ENCODE results near the gene ADAMTSL5. TPM values are rescaled to one million over a fixed set of nuclear protein-coding genes. Genes with fewer than 3 reads are reported as not detected.

Gene ADAMTSL5
- total and polyA plus RNA-seq, 2 of the 13 experiments (the other 11 are each of a cell fraction or from before 2014, with no cell fraction given), result 0.60 to 2.7 TPM

DNA sequence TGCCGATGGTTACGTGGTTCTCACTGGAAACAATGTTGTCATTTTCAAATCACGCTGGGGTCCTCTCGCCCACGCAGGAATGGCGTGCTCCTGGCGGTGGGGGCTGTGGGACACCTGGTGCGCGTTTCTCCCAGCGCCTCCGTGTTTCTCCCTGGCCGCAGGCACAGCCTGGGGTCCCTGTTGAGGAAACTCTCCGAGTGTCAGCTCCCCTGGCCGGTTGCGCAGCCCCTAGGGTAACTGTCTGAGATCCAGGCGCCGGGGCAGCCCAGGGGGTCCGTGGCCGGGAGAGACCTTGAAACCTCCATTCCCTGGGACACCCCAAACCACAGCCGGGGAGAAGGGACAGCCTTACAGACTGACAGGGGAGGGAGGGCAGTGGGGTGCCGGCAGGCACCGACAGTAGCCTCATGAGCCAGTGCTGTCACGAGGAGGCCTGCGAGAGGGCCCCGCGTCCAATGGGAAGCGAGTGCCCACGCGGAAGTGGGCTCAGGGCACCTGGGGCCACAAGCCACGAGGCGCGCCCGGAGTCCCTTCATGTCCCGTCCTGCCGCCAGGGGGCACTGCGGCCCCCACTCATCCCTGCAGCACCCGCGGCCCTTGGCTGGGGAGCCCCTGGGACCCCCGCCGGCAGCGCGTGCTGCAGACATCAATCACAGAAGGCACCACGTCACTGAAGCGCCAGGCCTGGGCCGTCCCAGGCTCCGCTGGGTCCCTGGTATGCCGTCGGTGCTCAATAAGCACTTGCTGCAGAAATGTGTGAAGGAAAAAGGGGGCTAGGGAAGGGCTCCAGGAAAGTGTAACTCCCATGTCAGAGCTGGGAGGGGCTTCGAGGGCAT lies 9.5 kb downstream of the ADAMTSL5 start (continued):
- no peak for TF ChIP-seq POLR2G (IDR thresholded peaks at IDR 0.05; ENCODE audit: low read depth, low read length)
- no peak for TF ChIP-seq HNRNPH1 (optimal IDR thresholded peaks at IDR 0.05; ENCODE audit: low read depth, low read length)
- TF ChIP-seq ZNF292 (CRISPR knock-in tag; IDR thresholded peaks at IDR 0.05; ENCODE audit: borderline replicate concordance, low read depth), result no peak
- TF ChIP-seq FOXO1 (CRISPR knock-in tag; IDR thresholded peaks at IDR 0.05), result 0 out of 2 replicates have a peak, but pooled peaks have one; percentile 45
- TF ChIP-seq RFX5 (IDR thresholded peaks at IDR 0.05; ENCODE audit: low read depth, low read length), result no peak
- TF ChIP-seq, protein P1, sequence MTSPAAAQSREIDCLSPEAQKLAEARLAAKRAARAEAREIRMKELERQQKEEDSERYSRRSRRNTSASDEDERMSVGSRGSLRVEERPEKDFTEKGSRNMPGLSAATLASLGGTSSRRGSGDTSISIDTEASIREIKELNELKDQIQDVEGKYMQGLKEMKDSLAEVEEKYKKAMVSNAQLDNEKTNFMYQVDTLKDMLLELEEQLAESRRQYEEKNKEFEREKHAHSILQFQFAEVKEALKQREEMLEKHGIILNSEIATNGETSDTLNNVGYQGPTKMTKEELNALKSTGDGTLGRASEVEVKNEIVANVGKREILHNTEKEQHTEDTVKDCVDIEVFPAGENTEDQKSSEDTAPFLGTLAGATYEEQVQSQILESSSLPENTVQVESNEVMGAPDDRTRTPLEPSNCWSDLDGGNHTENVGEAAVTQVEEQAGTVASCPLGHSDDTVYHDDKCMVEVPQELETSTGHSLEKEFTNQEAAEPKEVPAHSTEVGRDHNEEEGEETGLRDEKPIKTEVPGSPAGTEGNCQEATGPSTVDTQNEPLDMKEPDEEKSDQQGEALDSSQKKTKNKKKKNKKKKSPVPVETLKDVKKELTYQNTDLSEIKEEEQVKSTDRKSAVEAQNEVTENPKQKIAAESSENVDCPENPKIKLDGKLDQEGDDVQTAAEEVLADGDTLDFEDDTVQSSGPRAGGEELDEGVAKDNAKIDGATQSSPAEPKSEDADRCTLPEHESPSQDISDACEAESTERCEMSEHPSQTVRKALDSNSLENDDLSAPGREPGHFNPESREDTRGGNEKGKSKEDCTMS (CRISPR knock-in tag; conservative IDR thresholded peaks at IDR 0.05), result no peak
- no peak for TF ChIP-seq PRMT3 (CRISPR knock-in tag; IDR thresholded peaks at IDR 0.05; ENCODE audit: borderline replicate concordance, low read depth)
- TF ChIP-seq, protein P2, sequence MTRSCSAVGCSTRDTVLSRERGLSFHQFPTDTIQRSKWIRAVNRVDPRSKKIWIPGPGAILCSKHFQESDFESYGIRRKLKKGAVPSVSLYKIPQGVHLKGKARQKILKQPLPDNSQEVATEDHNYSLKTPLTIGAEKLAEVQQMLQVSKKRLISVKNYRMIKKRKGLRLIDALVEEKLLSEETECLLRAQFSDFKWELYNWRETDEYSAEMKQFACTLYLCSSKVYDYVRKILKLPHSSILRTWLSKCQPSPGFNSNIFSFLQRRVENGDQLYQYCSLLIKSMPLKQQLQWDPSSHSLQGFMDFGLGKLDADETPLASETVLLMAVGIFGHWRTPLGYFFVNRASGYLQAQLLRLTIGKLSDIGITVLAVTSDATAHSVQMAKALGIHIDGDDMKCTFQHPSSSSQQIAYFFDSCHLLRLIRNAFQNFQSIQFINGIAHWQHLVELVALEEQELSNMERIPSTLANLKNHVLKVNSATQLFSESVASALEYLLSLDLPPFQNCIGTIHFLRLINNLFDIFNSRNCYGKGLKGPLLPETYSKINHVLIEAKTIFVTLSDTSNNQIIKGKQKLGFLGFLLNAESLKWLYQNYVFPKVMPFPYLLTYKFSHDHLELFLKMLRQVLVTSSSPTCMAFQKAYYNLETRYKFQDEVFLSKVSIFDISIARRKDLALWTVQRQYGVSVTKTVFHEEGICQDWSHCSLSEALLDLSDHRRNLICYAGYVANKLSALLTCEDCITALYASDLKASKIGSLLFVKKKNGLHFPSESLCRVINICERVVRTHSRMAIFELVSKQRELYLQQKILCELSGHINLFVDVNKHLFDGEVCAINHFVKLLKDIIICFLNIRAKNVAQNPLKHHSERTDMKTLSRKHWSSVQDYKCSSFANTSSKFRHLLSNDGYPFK (CRISPR knock-in tag; IDR thresholded peaks at IDR 0.05; ENCODE audit: borderline replicate concordance), result no peak
- no peak for TF ChIP-seq KDM6A (CRISPR knock-in tag; IDR thresholded peaks at IDR 0.05; ENCODE audit: low read depth)
- no peak for TF ChIP-seq THYN1 (CRISPR knock-in tag; IDR thresholded peaks at IDR 0.05; ENCODE audit: borderline replicate concordance, low read depth)
- 0 out of 2 replicates have a peak, but pooled peaks have one; percentile 21 for TF ChIP-seq ZNF274 (CRISPR knock-in tag; IDR thresholded peaks at IDR 0.05)
- no peak for TF ChIP-seq ZNF674 (CRISPR knock-in tag; IDR thresholded peaks at IDR 0.05; ENCODE audit: low read depth)
- TF ChIP-seq ZFP36L2 (CRISPR knock-in tag; IDR thresholded peaks at IDR 0.05), result no peak
- no peak for TF ChIP-seq ZNF549 (CRISPR knock-in tag; IDR thresholded peaks at IDR 0.05)
- TF ChIP-seq ZNF337 (CRISPR knock-in tag; IDR thresholded peaks at IDR 0.05; ENCODE audit: borderline replicate concordance, low read depth), result no peak
- TF ChIP-seq, protein P3, sequence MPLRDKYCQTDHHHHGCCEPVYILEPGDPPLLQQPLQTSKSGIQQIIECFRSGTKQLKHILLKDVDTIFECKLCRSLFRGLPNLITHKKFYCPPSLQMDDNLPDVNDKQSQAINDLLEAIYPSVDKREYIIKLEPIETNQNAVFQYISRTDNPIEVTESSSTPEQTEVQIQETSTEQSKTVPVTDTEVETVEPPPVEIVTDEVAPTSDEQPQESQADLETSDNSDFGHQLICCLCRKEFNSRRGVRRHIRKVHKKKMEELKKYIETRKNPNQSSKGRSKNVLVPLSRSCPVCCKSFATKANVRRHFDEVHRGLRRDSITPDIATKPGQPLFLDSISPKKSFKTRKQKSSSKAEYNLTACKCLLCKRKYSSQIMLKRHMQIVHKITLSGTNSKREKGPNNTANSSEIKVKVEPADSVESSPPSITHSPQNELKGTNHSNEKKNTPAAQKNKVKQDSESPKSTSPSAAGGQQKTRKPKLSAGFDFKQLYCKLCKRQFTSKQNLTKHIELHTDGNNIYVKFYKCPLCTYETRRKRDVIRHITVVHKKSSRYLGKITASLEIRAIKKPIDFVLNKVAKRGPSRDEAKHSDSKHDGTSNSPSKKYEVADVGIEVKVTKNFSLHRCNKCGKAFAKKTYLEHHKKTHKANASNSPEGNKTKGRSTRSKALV (CRISPR knock-in tag; IDR thresholded peaks at IDR 0.05), result no peak
- TF ChIP-seq ZNF781 (CRISPR knock-in tag; IDR thresholded peaks at IDR 0.05; ENCODE audit: borderline replicate concordance, not compliant biosample characterization), result no peak
- TF ChIP-seq ZNF703 (CRISPR knock-in tag; IDR thresholded peaks at IDR 0.05; ENCODE audit: borderline replicate concordance), result 0 out of 2 replicates have a peak, but pooled peaks have one; percentile 55
- no peak for TF ChIP-seq PPARG (CRISPR knock-in tag; conservative IDR thresholded peaks at IDR 0.05)
- TF ChIP-seq SOX6 (IDR thresholded peaks at IDR 0.05), result no peak
- TF ChIP-seq SOX6 (CRISPR knock-in tag; IDR thresholded peaks at IDR 0.05), result no peak
- no peak for TF ChIP-seq JARID2 (CRISPR knock-in tag; IDR thresholded peaks at IDR 0.05; ENCODE audit: insufficient replicate concordance)
- TF ChIP-seq ZZZ3 (CRISPR knock-in tag; IDR thresholded peaks at IDR 0.05; ENCODE audit: borderline replicate concordance), result no peak

All from HepG2 (cell line).